Esophagus muscularis mucosa (tissue), 4 donors: ENCODE measurements around the gene RAD51B. TPM values are rescaled to one million over a fixed set of nuclear protein-coding genes. Genes with fewer than 3 reads are reported as not detected.

Experiments
- DNase-seq: peaks from one replicate; pipeline ENCODE4 v3.0.0-alpha.2; 2017; ENCODE audit errors: extremely low spot score
- H3K27ac ChIP-seq, 4 donors: fragments of 200-600 bp; sonication (generic); replicated peaks in 1 of 4; 1 replicate in 3 of 4; 2 replicates in 1 of 4; pipeline ENCODE4 v1.5.1; 2016 to 2019; ENCODE audit warnings: mild to moderate bottlenecking in 1 of 4
- H3K27me3 ChIP-seq, 4 donors: fragments of 200-600 bp; sonication (generic); one replicate each; pipeline versions ENCODE4 v1.5.1 to v1.6.0; 2016 to 2019
- H3K36me3 ChIP-seq, 4 donors: fragments of 200-600 bp; sonication (generic); one replicate each; pipeline ENCODE4 v1.5.1; 2016 to 2019
- H3K4me1 ChIP-seq, 4 donors: fragments of 200-600 bp; sonication (generic); one replicate each; pipeline ENCODE4 v1.5.1; 2016 to 2019
- H3K4me3 ChIP-seq, 4 donors: fragments of 200-600 bp; sonication (generic); 1 replicate in 2 of 4; 2 replicates in 2 of 4; pipeline ENCODE4 v1.5.1; 2016 to 2019; ENCODE audit warnings: mild to moderate bottlenecking in 4 of 4, moderate library complexity in 1 of 4
- H3K9me3 ChIP-seq, 4 donors: fragments of 200-600 bp; sonication (generic); 1 replicate in 3 of 4; 2 replicates in 1 of 4; pipeline ENCODE4 v1.5.1; 2016 to 2019
- CTCF ChIP-seq, 3 experiments: fragments of 200-600 bp in 2 of 3; fragments of 450-650 bp in 1 of 3; sonication (generic) in 2 of 3; IDR thresholded peaks; one replicate each; pipeline ENCODE4 v1.5.1; 2017 to 2019; ENCODE audit warnings: antibody characterized with exemption in 3 of 3, mild to moderate bottlenecking in 2 of 3, moderate library complexity in 1 of 3
- EP300 ChIP-seq: sonication (generic); formaldehyde crosslinking; IDR thresholded peaks from one replicate; pipeline ENCODE4 v1.6.1; 2017; ENCODE audit warnings: antibody characterized with exemption
- POLR2A ChIP-seq: fragments of 450-650 bp; IDR thresholded peaks from one replicate; pipeline ENCODE4 v1.6.1; 2017; ENCODE audit warnings: antibody characterized with exemption, moderate library complexity, mild to moderate bottlenecking, low read depth
- POLR2AphosphoS5 ChIP-seq, 2 donors: sonication (generic); formaldehyde crosslinking; IDR thresholded peaks; one replicate each; pipeline ENCODE4 v1.6.1; 2017; ENCODE audit warnings: antibody characterized with exemption in 2 of 2
- WGBS: methylation state at CpG from one replicate; pipeline ENCODE4 v1.1.5; 2018; 5-methylcytosine and 5-hydroxymethylcytosine counted together
- intact Hi-C: fragments of 100-400 bp; cut with DNase I; formaldehyde crosslinking; loops from one replicate; pipeline ENCODE4 v1.15.1; 2023
- total RNA-seq, 4 donors: library from RNA; depleted of rRNA; stranded (reverse); fragments of >200 nt; gene quantifications; one replicate each; pipeline versions ENCODE4 v1.1.0 to v1.2.1, GENCODE V29; 2016

The RAD51B gene
- total RNA-seq, 4 donors from 2014 or later = 2.8 to 11.1 (median 5.1) TPM

- Histone ChIP-seq H3K4me3 (no peak overlapping the region), H3K27ac (peak overlapping the region; percentile 68 to 79 (median 78)), H3K9me3 (no peaks in the 10 kb centered on the region), H3K4me1 (peaks cover 42 to 86% (median 85%) of the 10 kb centered on the region in 4 donors), H3K36me3 (no peaks in the 10 kb centered on the region), H3K27me3 (no peaks in the 10 kb centered on the region)
- TF ChIP-seq POLR2A = no peak
- no peak for TF ChIP-seq CTCF (IDR thresholded peaks at IDR 0.05)
- no peak for TF ChIP-seq EP300
- TF ChIP-seq POLR2AphosphoS5 (IDR thresholded peaks at IDR 0.05) = no peak
- WGBS = 70% methylated on average over 7 of the region's 7 CpGs
- no peak for DNase-seq
- intact Hi-C loops = loop anchor here (10.0 kb wide), 1 partner anchor 152 kb away; no protein-coding TSS in a partner anchor
These were observed 573.7 kb downstream of the RAD51B start for GRCh38 chr14:68393259-68393658.

DNA sequence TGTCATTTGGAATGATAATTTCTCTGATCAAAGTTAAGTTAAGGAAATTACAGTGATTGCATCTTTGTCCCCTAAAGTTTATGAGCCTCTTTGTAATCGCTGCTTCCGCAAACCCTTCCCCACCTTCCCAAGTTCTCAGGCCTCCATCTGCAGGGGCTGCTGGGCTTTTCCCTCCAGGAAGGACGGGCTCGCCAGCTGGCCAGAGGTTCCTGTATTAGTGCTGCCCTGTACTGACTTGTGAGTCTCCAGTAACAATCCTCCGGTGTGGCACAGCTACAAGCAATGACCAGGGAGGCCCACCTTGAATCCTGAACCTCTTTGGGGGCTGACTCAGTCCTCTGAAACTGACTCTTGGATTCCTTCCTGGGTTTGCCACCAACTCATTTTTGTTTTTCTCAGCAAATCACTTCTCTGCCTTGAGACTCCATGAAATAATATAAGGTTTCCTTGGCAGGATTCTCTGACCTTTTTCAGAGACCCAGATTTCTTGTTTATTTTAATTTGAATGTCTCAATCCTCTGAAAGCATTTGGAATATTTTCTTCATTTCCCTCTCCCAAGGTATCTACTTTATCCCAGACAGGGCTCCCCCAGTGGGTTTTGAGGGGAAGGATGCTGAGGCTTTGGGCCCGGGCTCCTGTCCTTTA is 574.7 kb downstream of the RAD51B start:
- no peak for DNase-seq
- intact Hi-C loops = loop anchor here (10.0 kb wide), 1 partner anchor 151 kb away; no protein-coding TSS in a partner anchor
- WGBS = 76% methylated on average over 5 of the region's 6 CpGs
- Histone ChIP-seq H3K9me3 (no peaks in the 10 kb centered on the region), H3K36me3 (no peaks in the 10 kb centered on the region), H3K27ac (peak overlapping the region; percentile 68 to 79 (median 78)), H3K27me3 (no peaks in the 10 kb centered on the region), H3K4me1 (peaks cover 42 to 92% (median 89%) of the 10 kb centered on the region in 4 donors), H3K4me3 (no peak overlapping the region)
- TF ChIP-seq POLR2A (no peak), POLR2AphosphoS5 (IDR thresholded peaks at IDR 0.05) (no peak), EP300 (no peak), CTCF (IDR thresholded peaks at IDR 0.05) (no peak)

GRCh38 chr14:68394764-68395143 is 575.2 kb downstream of the RAD51B start:
- no peak for DNase-seq
- TF ChIP-seq EP300 (no peak), POLR2AphosphoS5 (IDR thresholded peaks at IDR 0.05) (no peak), CTCF (IDR thresholded peaks at IDR 0.05) (no peak), POLR2A (no peak)
- Histone ChIP-seq H3K27me3 (no peaks in the 10 kb centered on the region), H3K4me1 (peaks cover 42 to 94% (median 92%) of the 10 kb centered on the region in 4 donors), H3K9me3 (no peaks in the 10 kb centered on the region), H3K36me3 (no peaks in the 10 kb centered on the region), H3K4me3 (no peak overlapping the region), H3K27ac (peak overlapping the region; percentile 68 to 79 (median 78))
- intact Hi-C loops = loop anchor here (10.0 kb wide), 1 partner anchor 150 kb away; no protein-coding TSS in a partner anchor
- 58% methylated on average over 11 of the region's 11 CpGs for WGBS

- no peaks in the 10 kb centered on the region for H3K27me3 ChIP-seq
- 77% methylated on average over 4 of the region's 4 CpGs for WGBS
- intact Hi-C loops = loop anchor here (10.0 kb wide), 1 partner anchor 149 kb away; no protein-coding TSS in a partner anchor
- TF ChIP-seq POLR2AphosphoS5 (IDR thresholded peaks at IDR 0.05) = peak; percentile 14 to 56
- TF ChIP-seq EP300 = no peak
- peaks cover 50 to 94% (median 92%) of the 10 kb centered on the region in 4 donors for H3K4me1 ChIP-seq
- DNase-seq = no peak
- H3K4me3 ChIP-seq = no peak overlapping the region
- no peaks in the 10 kb centered on the region for H3K36me3 ChIP-seq
- H3K9me3 ChIP-seq = no peaks in the 10 kb centered on the region
- H3K27ac ChIP-seq = peak overlapping the region; percentile 68 to 79 (median 78)
These were observed 576.0 kb downstream of the RAD51B start for GRCh38 chr14:68395604-68396003.

GRCh38 chr14:68396461-68396860 is 576.9 kb downstream of the RAD51B start:
- intact Hi-C loops = loop anchor here (10.0 kb wide), 1 partner anchor 148 kb away; no protein-coding TSS in a partner anchor
- no peak for TF ChIP-seq POLR2A
- TF ChIP-seq CTCF (IDR thresholded peaks at IDR 0.05) = no peak
- TF ChIP-seq EP300 = no peak
- no peak for TF ChIP-seq POLR2AphosphoS5 (IDR thresholded peaks at IDR 0.05)
- H3K4me3 ChIP-seq = no peak overlapping the region
- H3K27ac ChIP-seq = peak overlapping the region in 3 of 4 donors; percentile 46 to 79 (median 76)
- no peak for DNase-seq
- no peaks in the 10 kb centered on the region for H3K36me3 ChIP-seq
- no peaks in the 10 kb centered on the region for H3K27me3 ChIP-seq
- WGBS = 64% methylated on average over 3 of the region's 3 CpGs
- H3K4me1 ChIP-seq = peaks cover 50 to 94% (median 92%) of the 10 kb centered on the region in 4 donors
- H3K9me3 ChIP-seq = no peaks in the 10 kb centered on the region
